ENCODE measurements around the gene GPC5. TPM values are rescaled to one million over a fixed set of nuclear protein-coding genes. Genes with fewer than 3 reads are reported as not detected.
"Not testable (repeated sequence)": the region's sequence is repeated elsewhere in the genome, so short reads cannot be mapped to it uniquely, and the experiment has no call there.

Gene GPC5
- not detected for total RNA-seq

DNA sequence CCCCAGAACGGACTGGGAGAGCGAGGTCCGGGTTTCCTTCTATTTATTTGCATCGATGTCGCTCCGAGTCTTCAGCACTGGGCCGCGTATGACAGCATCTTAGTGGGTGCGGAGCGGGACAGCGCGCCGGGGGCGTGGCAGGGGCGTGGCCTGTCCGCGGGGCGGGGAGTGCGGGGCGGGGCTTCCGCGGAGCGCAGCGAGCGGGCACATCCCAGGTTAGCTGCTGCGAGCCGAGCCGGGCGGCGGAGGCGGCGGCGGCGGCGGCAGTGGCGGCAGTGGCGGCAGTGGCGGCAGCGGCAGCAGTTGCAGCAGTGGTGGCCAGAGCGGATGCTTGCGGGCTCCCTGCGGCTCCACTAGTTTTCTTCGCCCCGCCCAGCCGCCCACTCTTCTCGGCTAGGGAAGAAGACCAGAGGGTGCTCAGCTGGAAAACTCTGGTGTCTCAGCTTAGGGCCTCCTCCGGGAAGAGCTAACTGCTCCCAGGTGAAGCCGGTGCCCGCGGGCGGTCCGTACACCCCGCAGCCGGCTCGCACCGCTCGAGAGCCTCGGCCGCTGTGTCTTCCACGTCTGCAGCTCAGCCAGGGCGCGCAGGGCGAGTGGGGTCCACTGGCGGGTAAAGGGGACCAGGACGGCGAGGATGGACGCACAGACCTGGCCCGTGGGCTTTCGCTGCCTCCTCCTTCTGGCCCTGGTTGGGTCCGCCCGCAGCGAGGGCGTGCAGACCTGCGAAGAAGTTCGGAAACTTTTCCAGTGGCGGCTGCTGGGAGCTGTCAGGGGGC lies at the start of gene GPC5:
Gene GPC5 (plus strand): TSS at position 209 of the 776 bp plus-strand sequence.
- Mint-ChIP-seq H3K27me3 (peaks cover 82% of the 10 kb centered on the region), H3K36me3 (no peaks in the 10 kb centered on the region), H3K9me3 (ENCODE audit: low read depth) (no peaks in the 10 kb centered on the region), H3K4me1 (peaks cover 11% of the 10 kb centered on the region), H3K4me3 (peak within 1 kb of the TSS; percentile 51), H3K27ac (no peak within 1 kb of the TSS)
- CTCF ChIA-PET, result interaction anchor here (0.7 to 1.8 kb wide), 4 partner anchors 8 to 85 kb away, joined by 3 to 5 read pairs (median 3); partner anchors contain the start of gene MIR17HG
- peak; percentile 99 for ATAC-seq
- DNase-seq, result peak; percentile 85

DNA sequence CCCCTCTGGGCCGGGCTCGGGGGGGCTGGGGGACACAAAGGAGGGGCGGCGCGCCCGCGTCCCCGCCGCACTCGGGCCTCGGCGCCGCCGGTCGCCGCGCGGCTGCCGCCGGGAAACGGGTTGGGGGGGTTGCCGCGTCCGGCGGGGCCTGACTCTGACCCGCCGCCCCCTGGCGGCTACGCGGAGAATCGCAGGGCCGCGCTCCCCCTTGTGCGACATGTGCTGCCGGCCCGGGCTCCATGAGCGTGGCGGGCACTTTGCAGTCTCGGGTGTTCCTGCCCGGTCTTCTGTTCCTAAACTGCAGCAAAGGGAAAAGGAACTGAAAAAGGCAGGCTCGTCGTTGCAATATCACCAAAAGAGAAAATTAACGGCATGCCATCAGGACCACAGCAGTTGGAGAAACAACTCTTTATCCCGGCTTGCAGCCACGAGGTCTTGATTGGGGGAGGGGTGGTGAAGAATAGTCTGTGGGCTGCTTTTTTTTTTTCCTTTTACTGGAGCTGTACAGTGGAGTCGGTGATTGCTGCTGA lies 49.5 kb upstream of the GPC5 start:
- Mint-ChIP-seq H3K4me3 (peak overlapping the region; percentile 96), H3K27me3 (no peaks in the 10 kb centered on the region), H3K4me1 (peaks cover 55% of the 10 kb centered on the region), H3K27ac (peak overlapping the region; percentile 88), H3K36me3 (peaks cover 46% of the 10 kb centered on the region), H3K9me3 (ENCODE audit: low read depth) (no peaks in the 10 kb centered on the region)
- DNase-seq, result peak; percentile 94
- CTCF ChIA-PET, result interaction anchor here (0.7 to 1.2 kb wide), 7 partner anchors 10 to 58 kb away, joined by 3 to 7 read pairs (median 3); no protein-coding TSS in a partner anchor
- ATAC-seq, result peak; percentile 63

DNA sequence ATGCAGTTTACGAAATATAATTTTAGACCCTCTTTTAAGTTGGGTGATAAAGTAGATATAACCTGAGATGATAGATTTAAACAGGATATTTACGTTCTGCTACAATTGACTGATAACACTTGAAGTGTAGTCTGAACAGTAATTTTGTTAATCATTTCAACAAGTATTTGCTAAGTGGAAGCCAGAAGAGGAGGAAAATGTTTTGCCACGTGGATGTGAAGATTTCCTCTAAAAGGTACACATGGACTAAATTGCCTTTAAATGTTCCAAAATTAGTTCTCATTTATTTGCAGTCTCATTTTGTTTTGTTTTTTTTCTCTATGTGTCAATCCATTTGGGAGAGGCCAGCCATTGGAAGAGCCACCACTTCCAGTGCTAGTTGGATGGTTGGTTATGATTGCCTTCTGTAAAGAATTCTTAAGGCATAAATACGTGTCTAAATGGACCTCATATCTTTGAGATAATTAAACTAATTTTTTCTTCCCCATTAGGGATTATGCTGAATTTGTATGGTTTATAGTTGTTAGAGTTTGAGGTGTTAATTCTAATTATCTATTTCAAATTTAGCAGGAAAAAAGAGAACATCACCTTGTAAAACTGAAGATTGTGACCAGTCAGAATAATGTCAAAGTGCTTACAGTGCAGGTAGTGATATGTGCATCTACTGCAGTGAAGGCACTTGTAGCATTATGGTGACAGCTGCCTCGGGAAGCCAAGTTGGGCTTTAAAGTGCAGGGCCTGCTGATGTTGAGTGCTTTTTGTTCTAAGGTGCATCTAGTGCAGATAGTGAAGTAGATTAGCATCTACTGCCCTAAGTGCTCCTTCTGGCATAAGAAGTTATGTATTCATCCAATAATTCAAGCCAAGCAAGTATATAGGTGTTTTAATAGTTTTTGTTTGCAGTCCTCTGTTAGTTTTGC lies 48.2 kb upstream of the GPC5 start:
- Mint-ChIP-seq H3K27ac (peak overlapping the region; percentile 88), H3K36me3 (peaks cover 55% of the 10 kb centered on the region), H3K4me3 (peak overlapping the region; percentile 96), H3K27me3 (no peaks in the 10 kb centered on the region), H3K9me3 (ENCODE audit: low read depth) (no peaks in the 10 kb centered on the region), H3K4me1 (peaks cover 56% of the 10 kb centered on the region)
- DNase-seq, result no peak
- ATAC-seq, result no peak
- CTCF ChIA-PET, result interaction anchor here (0.9 to 1.2 kb wide), 5 partner anchors 15 to 57 kb away, joined by 3 to 4 read pairs (median 3); no protein-coding TSS in a partner anchor

DNA sequence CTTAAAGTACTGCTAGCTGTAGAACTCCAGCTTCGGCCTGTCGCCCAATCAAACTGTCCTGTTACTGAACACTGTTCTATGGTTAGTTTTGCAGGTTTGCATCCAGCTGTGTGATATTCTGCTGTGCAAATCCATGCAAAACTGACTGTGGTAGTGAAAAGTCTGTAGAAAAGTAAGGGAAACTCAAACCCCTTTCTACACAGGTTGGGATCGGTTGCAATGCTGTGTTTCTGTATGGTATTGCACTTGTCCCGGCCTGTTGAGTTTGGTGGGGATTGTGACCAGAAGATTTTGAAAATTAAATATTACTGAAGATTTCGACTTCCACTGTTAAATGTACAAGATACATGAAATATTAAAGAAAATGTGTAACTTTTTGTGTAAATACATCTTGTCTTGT lies 47.3 kb upstream of the GPC5 start:
- CTCF ChIA-PET, result interaction anchor here (0.9 to 1.1 kb wide), 3 partner anchors 15 to 44 kb away, joined by 3 to 4 read pairs (median 3); no protein-coding TSS in a partner anchor
- Mint-ChIP-seq H3K36me3 (peaks cover 63% of the 10 kb centered on the region), H3K4me3 (peak overlapping the region; percentile 96), H3K4me1 (peaks cover 50% of the 10 kb centered on the region), H3K27ac (peak overlapping the region; percentile 36), H3K9me3 (ENCODE audit: low read depth) (no peaks in the 10 kb centered on the region), H3K27me3 (no peaks in the 10 kb centered on the region)
- no peak for DNase-seq
- ATAC-seq, result no peak

DNA sequence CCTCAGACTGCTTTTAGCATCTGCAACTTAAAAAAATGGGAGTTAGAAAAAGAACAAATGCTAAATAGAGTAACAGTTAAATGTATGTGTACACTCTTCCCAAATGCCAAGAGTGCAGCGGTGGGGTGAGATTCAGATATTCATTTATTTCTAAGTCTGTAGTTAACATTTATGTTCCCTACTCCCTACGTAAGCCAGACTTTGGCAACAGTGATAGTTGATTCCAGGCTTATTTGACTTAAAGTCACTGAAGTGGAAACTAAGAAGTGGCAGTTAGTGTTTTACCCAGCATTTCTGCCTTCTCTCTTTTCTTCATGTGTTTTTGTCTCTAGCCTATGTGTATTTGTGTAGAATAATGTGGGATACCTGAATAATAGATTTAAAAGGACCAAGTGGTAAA lies 46.4 kb upstream of the GPC5 start:
- CTCF ChIA-PET, result interaction anchor here (1.1 kb wide), 1 partner anchor 40 kb away, joined by 3 read pairs; no protein-coding TSS in a partner anchor
- no peaks in the 10 kb centered on the region for H3K9me3 Mint-ChIP-seq (ENCODE audit: low read depth)
- H3K27ac Mint-ChIP-seq, result peak overlapping the region; percentile 38
- H3K27me3 Mint-ChIP-seq, result no peaks in the 10 kb centered on the region
- H3K36me3 Mint-ChIP-seq, result peaks cover 70% of the 10 kb centered on the region
- ATAC-seq, result no peak
- DNase-seq, result no peak
- H3K4me3 Mint-ChIP-seq, result no peak overlapping the region
- peaks cover 46% of the 10 kb centered on the region for H3K4me1 Mint-ChIP-seq

DNA sequence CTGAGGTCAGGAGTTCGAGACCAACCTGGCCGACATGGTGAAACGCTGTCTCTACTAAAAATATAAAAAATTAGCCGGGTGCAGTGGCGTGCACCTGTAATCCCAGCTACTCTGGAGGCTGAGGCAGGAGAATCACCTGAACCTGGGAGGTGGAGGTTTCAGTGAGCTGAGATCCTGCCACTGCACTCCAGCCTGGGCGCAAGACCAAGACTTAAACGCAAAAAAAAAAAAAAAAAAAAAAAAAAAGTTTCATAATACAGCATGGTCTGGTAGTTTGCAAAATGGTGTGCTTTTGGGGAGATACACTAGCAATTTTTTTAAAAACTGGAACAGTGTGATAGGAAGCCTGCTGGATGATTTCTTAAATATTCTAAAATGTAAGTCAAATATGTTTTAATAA lies 45.5 kb upstream of the GPC5 start:
- not testable (repeated sequence) for H3K27me3 Mint-ChIP-seq; H3K9me3 Mint-ChIP-seq (ENCODE audit: low read depth); ATAC-seq; H3K4me3 Mint-ChIP-seq; DNase-seq
- Mint-ChIP-seq H3K27ac (peak overlapping the region; percentile 46), H3K36me3 (peaks cover 78% of the 10 kb centered on the region), H3K4me1 (peaks cover 45% of the 10 kb centered on the region)
- CTCF ChIA-PET, result interaction anchor here (0.7 kb wide), 1 partner anchor 54 kb away, joined by 3 read pairs; no protein-coding TSS in a partner anchor

DNA sequence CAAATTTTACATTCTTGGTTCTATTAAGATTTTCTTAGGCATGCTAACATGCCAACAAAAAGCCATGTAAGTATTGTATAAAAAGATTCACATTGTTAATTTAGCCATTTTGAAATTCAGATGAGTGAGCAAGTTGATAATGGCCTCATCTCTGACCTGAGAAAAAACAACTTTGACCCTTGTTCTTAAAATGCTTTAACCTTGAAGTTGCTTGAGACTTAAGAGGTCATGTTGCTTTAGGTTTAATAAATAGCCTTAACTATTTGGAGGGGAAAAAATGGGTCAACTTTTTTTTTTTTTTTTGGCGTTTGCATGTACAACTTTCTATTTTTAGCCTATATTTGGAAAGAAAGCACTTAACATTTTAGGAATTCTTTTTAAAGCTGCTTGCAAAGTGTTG lies 44.9 kb upstream of the GPC5 start:
- no peaks in the 10 kb centered on the region for H3K27me3 Mint-ChIP-seq
- peaks cover 78% of the 10 kb centered on the region for H3K36me3 Mint-ChIP-seq
- ATAC-seq (no peak), DNase-seq (no peak)
- CTCF ChIA-PET, result no interaction called here
- H3K4me1 Mint-ChIP-seq, result peaks cover 48% of the 10 kb centered on the region
- H3K27ac Mint-ChIP-seq, result peak overlapping the region; percentile 46
- no peak overlapping the region for H3K4me3 Mint-ChIP-seq
- no peaks in the 10 kb centered on the region for H3K9me3 Mint-ChIP-seq (ENCODE audit: low read depth)

DNA sequence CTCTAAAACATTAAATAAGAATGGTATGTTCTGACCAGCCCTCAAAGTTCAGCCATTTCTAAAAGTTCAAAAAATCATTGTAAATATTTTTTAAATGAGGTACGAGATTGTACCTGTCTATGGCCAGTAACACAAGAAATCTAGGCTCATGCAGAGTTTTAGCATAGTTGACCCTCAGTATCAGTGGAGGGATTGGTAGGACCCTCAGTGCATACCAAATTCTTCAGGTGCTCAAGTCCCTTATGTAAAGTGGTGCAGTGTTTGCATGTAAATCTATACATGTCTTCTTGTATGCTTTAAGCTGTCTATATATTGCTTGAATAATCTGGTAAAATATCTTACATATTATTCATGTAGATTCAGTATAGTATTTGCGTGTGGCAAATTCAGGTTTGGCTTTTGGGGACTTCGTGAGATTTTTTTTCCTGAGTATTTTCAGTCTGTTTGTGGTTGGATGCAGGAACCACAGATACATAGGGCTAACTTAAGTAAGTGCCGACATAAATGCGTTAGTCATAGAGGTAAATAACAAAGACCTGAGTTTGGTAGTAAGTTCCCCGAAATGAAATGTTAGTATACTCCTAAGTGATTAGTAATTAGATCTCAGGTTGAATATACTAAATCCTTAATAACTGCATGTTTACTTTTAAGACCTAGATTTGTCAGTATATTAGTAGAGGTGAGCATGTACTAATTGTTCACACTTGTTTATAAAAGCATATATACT lies 43.2 kb upstream of the GPC5 start:
- Mint-ChIP-seq H3K36me3 (peaks cover 67% of the 10 kb centered on the region), H3K27me3 (no peaks in the 10 kb centered on the region), H3K9me3 (ENCODE audit: low read depth) (no peaks in the 10 kb centered on the region), H3K27ac (no peak overlapping the region), H3K4me1 (peaks cover 37% of the 10 kb centered on the region), H3K4me3 (no peak overlapping the region)
- CTCF ChIA-PET, result no interaction called here
- DNase-seq (no peak), ATAC-seq (no peak)

DNA sequence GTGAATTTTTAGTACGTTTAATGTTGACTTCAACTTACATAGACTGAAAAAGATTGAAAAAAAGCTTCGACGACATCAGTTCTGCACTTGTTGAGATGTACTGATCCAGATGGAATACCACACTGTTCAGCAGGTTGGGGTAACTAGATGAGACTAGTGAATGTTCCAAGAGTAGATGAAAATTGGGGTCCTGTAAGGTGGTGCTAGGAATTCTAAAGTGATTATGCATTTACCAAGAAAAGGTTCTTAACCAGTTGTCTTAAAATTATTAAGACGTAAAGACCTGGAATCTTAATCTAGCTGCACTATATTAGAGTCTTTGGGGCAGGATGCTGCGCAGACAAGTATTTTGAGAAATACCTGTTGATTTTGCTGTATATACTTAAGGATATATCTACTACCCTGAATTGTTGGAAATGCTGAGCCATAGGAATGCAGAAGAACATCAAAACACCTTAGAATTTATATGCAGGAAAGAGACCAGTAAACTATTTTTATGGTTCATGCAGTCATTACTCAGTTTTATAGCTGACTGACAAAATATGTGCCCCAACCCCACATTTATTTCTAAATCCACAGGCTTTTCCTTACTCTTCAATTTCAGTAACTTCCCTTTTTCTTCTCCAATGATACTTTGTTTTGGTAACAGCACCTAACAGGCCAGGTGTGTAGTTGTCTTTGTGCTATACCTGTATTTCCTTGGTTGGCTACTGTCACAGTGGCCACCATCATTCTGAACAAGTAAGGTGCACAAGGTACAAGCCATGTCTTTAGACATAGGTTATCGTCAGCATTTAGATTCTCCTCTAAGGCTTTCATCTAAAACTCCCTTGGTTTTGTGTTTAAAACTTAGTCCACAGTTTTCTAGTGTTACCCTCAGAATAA lies 42.4 kb upstream of the GPC5 start:
- DNase-seq, result no peak
- CTCF ChIA-PET, result no interaction called here
- Mint-ChIP-seq H3K4me3 (no peak overlapping the region), H3K27me3 (no peaks in the 10 kb centered on the region), H3K9me3 (ENCODE audit: low read depth) (no peaks in the 10 kb centered on the region), H3K36me3 (peaks cover 63% of the 10 kb centered on the region), H3K4me1 (peaks cover 29% of the 10 kb centered on the region), H3K27ac (no peak overlapping the region)
- ATAC-seq, result no peak

DNA sequence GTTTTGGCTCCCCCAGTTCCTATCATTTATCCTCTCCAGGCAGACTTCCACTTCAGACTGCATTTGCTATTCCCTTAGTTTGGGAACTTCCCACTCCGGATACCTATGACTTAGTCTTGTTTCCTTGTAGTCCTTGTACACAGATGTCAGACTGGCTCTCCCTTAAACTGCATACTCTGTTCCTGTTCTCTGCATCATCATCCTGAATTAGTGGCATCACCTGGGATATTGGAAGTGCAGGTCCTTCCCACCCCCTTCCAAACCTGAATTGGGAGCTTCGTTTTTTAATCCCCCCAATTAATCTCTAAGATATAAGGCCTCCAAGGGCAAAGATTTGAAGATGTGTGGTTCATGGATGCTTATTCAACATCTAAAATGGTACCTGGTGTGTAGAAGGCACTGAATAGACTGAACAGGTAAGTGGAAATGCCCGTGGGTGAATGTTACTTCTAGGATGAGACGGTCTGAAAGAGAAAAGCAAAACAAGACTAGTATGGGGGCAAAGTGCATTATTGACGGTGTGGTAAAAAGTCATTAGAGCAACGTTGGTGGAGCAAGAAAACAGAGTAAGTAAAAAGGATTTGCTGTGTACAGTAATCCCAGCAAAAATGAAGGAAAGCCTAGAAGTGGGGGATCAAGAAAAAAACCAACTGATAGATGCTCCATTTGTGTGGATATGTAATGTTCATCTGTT lies 41.4 kb upstream of the GPC5 start:
- Mint-ChIP-seq H3K27me3 (no peaks in the 10 kb centered on the region), H3K4me1 (peaks cover 19% of the 10 kb centered on the region), H3K27ac (no peak overlapping the region), H3K9me3 (ENCODE audit: low read depth) (no peaks in the 10 kb centered on the region), H3K4me3 (no peak overlapping the region), H3K36me3 (peaks cover 55% of the 10 kb centered on the region)
- DNase-seq, result no peak
- ATAC-seq, result no peak
- CTCF ChIA-PET, result no interaction called here

DNA sequence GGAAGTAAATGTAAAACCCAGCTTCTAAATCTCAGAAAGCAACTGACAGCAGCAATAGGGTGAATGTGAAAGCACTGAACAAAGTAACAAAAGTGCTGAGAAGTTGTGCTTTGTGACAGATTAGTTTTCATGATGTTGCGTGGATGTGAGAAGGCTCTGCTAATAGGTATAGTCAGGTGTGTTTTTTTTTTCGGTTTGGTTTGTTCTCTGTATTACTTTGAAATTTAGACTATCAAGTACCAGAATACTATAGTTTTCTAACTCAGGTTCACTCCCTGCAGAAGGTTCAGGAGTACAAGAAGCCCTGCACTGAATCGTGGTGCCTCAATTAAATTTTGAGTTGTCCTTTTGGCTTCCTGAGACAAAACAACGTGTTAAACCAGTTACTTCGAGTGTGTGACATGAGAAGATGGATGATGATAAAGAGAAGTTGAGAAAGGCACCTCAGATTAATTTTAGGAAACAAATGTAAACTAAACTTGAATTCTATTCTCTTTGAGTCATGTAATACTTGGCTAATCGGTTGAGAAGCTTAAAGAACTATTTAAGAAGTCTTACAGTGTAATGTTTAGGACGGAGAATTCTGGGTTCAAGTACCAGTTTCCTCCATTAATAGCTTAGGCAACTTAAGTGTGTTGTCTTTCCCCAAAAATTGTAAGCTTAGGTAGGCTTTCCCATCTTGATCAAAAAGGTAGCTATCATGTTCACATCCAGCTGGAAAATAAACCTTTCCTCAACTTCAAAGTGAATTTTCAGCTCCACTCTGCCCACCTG lies 40.6 kb upstream of the GPC5 start:
- ATAC-seq, result no peak
- H3K4me1 Mint-ChIP-seq, result peaks cover 13% of the 10 kb centered on the region
- H3K27ac Mint-ChIP-seq, result no peak overlapping the region
- DNase-seq, result no peak
- H3K4me3 Mint-ChIP-seq, result no peak overlapping the region
- no peaks in the 10 kb centered on the region for H3K27me3 Mint-ChIP-seq
- H3K36me3 Mint-ChIP-seq, result peaks cover 50% of the 10 kb centered on the region
- H3K9me3 Mint-ChIP-seq (ENCODE audit: low read depth), result no peaks in the 10 kb centered on the region
- CTCF ChIA-PET, result interaction anchor here (0.8 to 1.8 kb wide), 3 partner anchors 16 to 44 kb away, joined by 3 to 5 read pairs (median 3); no protein-coding TSS in a partner anchor
